Muscle of back (tissue), 13 donors: Measurements from ENCODE around the gene RBP3. TPM values are rescaled to one million over a fixed set of nuclear protein-coding genes. Genes with fewer than 3 reads are reported as not detected.
A peak's percentile ranks its signal among the peaks of the same experiment; 100 is the strongest.

Experiments
- DNase-seq, 3 donors: peaks; one replicate each; pipeline versions ENCODE4 v3.0.0 to v3.0.0-alpha.2; 2013
- long read RNA-seq, 9 donors: transcript quantifications; one replicate each; lab custom pipeline, GENCODE V29; 2026
- polyA plus RNA-seq, 10 donors: library from polyadenylated mRNA; unstranded; fragments of 120-200 nt; gene quantifications; one replicate each; pipeline ENCODE4 v1.2.1, GENCODE V29; 2013; ENCODE audit not compliant: insufficient read length in 10 of 10

The RBP3 gene
- polyA plus RNA-seq = under 1 TPM in 7 of 10 donors, not detected in 3; 0.04 to 0.13 (median 0.05) TPM
- long read RNA-seq, donor 1 = 0 reads
- long read RNA-seq, donor 2 = 0 reads
- long read RNA-seq, donor 3 = 0 reads
- long read RNA-seq, donor 4 = 0 reads
- long read RNA-seq, donor 5 = 0 reads
- long read RNA-seq, donor 6 = 0 reads
- long read RNA-seq, donor 7 = 0 reads
- long read RNA-seq, donor 8 = 0 reads
- long read RNA-seq, donor 9 = 0 reads

DNA sequence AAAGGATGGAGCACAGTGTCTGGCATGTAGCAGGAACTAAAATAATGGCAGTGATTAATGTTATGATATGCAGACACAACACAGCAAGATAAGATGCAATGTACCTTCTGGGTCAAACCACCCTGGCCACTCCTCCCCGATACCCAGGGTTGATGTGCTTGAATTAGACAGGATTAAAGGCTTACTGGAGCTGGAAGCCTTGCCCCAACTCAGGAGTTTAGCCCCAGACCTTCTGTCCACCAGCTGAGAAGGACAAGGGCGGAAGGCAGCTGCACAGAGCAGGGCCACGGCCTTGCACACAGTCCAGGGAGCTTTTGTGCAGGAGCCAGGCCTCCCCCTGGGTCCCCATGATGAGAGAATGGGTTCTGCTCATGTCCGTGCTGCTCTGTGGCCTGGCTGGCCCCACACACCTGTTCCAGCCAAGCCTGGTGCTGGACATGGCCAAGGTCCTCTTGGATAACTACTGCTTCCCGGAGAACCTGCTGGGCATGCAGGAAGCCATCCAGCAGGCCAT is at the start of gene RBP3:
TSS of gene RBP3 (plus strand) at position 226 of the 514 bp plus-strand sequence. CDS start at position 348, 122 bp downstream.
- DNase-seq = no peak

DNA sequence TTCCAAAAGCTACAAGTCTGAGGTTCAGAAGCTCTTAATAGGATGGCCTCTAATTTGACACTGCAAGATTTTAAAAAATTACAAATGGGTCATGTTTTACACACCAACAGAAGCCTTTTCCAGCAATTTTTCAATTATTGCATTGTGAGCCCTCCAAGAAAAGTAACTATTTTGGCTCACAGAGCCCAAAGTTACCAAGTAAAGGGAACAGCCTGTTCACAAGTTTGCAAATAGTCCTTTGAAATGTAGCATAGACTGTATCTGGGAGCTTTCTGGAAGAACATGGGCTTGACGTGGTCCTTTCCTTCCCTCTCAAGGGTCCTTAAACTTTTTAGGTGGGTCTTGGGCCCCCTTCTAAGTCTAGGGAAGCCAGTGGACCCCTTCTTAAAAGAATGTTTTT is 49.4 kb upstream of the RBP3 start:
- no peak for DNase-seq

DNA sequence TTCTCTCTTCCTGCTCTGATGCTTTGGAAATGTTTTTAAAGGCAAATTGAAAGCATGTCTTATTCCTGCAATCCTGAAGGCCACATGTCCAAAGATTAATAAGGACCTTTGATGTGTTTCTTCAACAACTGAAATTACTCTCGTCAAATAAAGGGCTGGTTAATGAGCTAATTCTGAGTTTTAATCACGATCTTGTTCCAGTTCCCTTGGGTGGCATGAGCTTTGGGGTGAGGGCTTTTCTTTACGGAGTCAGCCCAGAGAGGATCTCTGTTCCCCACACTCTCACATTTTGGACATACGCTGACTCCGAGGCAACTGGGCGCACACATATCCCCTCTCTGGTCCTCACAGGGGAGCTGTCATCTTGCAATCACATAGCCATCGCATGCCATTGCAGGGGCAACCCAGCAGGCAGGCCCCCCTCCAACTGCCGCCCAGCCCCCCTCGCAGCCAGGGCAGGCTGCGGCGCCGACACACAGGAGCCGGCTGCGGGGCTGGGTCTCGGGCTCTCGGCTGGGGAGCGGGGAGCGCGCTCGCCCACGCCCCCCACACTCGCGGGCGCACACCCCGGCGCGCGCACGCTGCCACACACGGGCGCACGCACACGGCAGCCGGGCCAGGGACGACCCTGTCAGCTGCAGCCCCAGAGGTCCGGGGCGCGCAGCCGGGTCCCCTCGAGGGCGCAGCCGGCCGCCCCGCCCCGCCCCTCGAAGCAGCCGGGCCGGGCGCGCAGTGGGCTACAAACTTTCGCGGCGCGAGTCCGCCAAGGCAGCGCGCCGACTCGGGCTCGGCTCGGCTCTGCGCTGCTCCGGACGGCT is 48.3 kb upstream of the RBP3 start, which contains the start of gene GDF10:
TSS of gene GDF10 (plus strand) at position 587 of the 818 bp plus-strand sequence. CDS start 455 bp downstream, outside the sequence.
- peak in 2 of 3 donors; percentile 19 to 43 for DNase-seq

DNA sequence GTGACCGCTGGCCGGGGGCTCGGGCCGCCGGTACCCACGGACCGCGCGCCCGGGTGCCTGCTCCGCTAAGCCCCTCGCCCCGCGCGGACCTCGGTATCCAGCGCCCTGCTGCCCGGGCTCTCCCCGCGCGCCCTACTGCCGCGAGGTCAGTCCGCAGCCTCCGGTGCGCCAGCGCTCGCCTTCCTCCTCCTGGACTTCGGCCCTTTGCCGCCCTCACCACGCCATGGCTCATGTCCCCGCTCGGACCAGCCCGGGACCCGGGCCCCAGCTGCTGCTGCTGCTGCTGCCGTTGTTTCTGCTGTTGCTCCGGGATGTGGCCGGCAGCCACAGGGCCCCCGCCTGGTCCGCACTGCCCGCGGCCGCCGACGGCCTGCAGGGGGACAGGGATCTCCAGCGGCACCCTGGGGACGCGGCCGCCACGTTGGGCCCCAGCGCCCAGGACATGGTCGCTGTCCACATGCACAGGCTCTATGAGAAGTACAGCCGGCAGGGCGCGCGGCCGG is 47.7 kb upstream of the RBP3 start:
- peak in 1 of 3 donors; percentile 60 for DNase-seq

DNA sequence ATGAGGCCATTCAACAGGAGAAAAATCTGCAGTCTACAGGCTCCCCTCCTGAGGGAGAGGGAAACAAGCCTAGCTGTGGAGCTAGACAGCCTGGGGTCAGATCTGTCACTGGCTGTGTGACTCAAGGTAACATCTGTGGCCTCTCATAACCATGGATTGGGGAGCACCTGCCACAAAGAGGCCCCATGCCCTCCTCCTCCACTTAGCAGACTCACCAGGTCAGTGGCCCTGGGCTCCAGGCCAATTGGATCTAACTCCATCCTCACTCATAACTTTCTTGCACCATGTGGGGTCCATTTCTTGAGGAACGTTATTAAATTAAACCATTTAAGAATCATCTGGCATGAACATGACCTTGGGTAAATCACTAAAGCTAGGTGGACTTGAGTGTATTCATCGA is 46.3 kb upstream of the RBP3 start:
- DNase-seq = no peak

DNA sequence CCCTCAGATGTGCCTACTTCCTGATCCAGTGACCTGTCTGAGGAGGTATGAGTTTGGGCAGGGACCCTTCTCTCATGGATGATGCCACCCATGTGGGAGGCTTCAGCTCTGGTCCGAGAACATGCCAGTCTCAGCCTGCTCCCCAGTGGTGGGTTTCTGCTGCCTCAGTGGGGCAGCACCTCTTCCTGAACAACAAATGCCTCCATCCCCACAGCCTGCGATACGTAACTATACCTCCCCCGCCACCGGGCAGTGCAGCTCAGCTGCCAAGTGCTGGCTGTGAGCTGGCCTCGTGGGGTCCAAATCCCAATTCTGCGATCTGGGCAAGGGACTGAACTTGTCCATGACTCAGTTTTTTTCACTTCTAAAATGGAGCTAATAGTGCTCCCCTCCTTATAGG is 45.1 kb upstream of the RBP3 start:
- no peak for DNase-seq

DNA sequence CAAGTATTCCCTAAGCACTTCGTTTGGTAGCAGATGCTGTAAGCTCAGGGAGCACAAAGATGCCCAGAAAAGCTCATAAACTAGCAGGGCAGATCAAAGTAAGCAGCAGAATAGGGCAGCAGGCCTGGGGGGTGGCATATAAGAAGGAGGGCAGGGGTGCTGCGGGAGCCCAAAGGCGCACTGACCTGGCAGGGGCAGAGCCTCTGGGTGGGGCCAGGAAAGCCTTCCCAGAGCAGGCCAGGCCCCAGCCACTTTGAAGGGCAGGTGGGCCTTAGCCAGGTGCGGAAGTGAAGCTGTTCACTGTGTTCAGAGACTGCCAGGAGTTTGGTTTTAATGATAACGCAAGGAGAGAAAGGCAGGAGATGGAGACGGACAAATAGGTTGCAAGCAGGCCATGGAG is 44.3 kb upstream of the RBP3 start:
- DNase-seq = no peak

DNA sequence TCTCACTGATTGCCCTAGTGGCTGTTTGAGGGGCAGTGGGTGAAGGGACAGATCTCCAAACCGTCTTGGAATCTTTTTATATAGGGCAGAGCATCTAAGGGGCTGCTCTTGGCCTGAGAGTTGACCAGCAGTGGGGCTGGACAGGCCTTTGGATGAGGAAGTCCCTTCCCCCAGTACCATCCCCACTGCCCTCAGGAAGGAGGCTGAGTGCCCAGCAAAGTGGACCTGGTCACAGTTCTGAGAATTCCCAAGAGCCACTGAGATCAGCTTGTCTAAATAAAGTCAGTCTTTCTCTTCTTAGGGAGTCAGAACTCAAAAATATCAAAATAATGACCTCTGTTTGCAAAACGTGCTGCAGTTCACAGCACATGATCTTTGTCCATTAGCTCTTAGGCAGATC is 42.6 kb upstream of the RBP3 start:
- DNase-seq = no peak

DNA sequence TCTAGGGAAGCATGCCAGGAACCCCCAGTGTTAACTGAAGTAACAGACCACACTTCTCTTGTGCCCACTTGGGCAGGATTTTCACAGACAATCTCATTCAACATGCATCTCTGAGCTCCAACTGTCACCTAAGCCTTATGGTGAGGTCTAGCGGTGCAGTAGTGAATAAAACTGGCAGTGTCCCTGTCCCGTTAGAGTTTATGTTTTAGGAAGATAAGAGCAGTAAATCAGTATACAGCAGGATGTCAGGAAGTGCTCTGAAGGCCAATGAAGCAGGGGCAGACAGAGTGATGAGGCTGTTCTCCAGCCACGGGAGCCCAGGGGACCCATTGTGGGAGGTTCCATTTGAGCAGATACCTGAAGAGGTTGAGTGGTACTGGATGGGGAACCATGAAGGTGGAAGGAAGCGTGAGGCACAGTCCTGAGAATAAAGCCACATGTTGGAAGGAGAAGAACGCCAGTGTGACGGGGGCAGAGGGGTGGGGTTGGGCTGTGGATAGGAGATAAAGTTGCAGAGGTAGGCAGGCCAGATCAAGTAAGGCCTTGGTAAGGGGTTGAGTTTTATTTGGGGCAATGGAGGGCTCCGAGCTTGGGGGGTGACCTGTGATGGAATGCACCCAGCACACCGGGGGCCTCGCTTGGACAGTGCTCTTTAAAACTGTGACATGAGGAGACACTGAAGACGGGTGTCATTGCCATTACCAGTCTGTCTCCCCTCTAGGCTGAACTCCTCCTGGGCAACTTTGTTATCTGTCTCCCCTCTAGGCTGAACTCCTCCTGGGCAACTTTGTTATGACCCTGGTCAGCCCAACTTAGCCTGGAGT is 41.6 kb upstream of the RBP3 start:
- no peak for DNase-seq

DNA sequence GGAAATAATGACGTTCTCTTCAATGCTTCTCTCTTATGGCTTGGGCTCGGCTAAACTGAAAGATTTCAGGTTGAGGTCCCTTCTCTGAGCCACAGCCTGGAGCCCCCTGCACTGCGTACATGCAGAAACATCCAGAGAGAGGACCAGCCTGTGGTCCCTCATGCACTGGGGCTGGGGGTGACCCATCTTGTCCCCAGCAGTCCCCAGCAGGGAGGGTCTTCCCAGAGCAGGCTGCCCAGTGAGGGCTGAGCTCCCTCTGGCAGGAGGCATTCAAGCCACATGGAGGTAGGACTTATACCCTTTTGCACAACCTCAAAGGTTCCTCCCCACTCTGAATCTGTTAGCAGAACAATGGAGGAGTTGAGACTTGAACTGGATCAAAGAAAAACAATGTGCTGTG is 40.8 kb upstream of the RBP3 start:
- DNase-seq = no peak

DNA sequence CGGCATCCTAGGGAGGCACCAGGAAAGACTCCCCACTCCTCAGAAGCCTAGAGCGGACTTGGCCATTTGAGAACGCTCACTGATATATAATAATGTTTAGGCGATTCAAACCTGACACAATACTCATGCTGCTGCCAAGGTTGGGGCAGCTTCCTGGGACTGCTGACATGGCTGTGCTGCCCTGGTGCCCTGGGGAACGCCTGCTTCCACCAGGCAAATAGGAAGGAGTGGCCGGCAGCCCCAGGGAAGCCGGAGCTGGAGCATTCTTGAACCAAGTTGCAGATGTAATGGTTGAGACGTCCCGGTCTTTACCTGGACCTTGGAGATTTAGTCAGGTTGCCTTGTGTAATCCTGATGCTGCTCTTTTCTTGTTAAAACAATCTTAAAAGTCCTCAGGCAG is 39.4 kb upstream of the RBP3 start:
- DNase-seq = no peak

DNA sequence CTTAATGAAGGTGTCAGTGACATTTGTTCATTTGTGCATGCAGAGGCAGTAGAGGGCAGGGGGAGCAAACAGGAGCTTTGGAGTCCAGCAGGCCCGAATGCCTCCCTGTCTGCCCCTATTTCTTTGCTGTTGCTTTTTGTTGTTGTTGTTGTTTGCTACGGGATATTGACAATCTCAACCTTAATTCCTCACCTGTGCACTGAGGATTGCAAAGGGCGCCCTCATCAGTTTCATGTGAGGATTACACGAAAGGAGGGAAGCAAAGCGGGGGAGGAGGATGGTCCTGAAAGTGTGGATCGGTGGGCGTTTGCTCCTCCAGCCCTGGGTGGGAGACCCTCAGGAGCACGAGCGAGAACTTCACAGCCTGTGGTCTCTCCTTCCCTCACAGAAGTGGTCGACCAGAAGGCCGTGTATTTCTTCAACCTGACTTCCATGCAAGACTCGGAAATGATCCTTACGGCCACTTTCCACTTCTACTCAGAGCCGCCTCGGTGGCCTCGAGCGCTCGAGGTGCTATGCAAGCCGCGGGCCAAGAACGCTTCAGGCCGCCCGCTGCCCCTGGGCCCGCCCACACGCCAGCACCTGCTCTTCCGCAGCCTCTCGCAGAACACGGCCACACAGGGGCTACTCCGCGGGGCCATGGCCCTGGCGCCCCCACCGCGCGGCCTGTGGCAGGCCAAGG is 38.6 kb upstream of the RBP3 start:
- DNase-seq = no peak

DNA sequence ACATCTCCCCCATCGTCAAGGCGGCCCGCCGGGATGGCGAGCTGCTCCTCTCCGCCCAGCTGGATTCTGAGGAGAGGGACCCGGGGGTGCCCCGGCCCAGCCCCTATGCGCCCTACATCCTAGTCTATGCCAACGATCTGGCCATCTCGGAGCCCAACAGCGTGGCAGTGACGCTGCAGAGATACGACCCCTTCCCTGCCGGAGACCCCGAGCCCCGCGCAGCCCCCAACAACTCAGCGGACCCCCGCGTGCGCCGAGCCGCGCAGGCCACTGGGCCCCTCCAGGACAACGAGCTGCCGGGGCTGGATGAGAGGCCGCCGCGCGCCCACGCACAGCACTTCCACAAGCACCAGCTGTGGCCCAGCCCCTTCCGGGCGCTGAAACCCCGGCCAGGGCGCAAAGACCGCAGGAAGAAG is 38.1 kb upstream of the RBP3 start:
- DNase-seq = no peak

DNA sequence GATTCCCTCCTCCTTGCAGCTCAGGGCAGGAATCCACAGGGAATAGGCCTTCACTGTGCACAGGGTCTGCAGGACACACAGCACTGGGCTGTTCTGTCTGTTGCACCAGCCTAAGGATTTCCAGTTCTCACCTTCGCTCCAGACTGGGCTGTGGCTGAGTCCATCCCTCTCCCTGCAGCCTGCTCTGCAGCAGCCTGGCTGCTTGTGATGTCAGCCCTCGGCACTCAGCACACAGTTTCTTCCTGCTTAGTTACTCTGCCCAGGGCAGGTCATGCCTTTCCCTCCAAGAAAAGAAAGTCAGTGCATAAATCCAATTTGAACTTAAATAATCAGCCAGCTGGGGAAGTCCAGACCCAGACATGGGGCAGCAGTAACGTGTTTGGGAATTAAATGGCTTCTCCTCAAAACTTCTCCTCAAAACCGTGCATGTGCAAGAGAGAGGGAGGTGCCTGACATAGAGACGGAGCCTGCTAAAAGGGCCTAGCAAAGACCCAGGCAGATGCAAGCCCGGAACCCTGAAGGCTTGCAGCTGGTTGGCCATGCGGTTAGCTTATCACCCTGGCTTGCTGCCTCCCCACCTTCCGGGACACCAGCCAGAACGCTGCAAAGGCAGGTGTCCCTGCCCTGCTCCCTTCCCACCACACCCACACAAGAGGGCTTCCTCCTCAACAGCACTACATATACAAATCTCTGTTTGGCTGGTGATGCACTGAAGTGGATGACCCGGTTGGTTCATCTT is 36.8 kb upstream of the RBP3 start:
- peak in 1 of 3 donors; percentile 42 for DNase-seq

DNA sequence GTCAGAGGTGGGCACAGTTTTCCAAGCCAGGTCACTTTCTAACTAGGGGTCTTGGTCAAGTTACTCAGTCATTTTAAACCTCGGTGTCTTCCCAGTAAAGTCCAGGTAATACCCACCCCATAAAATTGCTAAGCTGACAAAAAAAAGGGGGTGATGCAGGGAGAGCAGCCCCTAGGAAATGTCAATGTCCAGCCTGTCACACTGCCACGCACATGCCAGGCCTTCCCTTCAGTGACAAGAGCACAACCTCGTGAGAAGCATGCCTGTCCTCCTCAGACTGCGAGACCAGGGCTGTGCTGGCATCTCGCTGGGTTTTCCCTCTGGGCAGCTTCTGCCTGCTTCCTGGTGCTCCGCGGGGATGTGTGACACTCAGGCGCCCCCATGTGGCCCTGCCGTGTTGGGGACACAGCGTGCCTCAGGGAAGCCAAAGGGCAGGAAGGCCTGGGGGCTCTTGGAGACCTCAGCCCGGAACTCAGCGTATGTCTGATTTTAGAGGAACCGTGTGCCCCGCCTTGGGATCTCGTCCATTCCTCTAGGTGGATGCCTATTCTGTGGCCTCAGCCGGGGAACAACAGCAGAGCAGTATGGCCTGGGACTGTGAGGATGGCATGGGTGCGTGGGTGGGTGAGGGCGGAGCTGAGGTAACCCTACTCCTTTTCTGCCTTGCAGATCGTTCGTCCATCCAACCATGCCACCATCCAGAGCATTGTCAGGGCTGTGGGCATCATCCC is 36.1 kb upstream of the RBP3 start:
- peak; percentile 43 to 83 (median 71) for DNase-seq

DNA sequence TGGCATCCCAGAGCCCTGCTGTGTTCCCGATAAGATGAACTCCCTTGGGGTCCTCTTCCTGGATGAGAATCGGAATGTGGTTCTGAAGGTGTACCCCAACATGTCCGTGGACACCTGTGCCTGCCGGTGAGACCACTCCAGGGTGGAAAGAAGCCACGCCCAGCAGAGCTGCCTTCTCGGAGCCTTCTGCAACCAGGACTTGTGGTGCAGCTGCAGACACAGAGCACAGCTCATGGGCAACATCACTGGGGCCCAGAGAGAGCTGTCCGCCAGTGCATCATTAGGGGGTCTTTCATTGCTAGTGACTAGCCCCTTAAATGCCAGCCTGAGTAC is 35.5 kb upstream of the RBP3 start:
- DNase-seq = no peak

DNA sequence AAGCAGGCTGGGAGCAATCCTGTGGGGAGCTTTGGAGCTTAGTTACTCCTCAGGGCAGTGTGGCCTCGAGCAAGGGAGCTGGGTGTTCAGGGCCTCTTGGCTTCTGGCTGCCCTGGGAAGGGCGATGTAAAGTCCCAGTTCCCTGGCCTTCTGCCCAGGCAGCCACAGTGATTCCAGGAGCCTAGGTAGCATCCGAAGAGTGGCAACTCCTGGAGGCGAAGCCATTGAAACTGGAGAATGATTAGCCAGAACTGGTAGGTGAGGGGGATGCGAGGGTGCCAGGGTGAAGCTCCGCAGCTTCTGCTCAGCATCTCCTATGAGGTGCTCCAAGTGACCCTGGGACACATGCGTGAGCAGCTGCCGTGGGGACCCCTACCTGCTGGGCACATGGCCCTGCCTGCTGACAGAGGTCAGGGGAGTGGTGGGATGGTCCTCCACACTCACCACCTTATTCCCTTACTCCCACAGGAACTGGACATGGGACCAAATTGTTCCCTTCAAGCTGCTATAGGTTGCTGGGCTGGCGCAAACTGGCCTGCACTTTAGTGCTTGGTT is 33.7 kb upstream of the RBP3 start:
- no peak for DNase-seq

DNA sequence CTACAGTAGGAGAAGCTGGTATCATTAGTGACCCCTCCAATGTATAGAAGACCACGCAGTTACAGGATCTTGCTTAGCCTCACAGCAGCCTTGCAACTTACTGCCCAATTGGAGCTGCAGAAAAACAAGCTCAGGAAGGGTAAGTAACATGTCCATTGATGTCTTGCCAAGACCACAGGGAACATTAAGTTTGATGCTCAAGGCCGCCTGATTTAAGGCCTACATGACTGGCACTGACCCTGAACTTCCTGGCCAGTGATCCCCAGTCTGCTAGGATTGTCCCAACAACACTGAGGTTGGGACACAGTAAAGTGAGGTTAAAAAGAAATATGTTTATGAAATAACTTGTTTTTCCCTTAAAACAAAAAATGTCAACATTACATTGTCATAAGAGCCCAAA is 32.7 kb upstream of the RBP3 start:
- no peak for DNase-seq

DNA sequence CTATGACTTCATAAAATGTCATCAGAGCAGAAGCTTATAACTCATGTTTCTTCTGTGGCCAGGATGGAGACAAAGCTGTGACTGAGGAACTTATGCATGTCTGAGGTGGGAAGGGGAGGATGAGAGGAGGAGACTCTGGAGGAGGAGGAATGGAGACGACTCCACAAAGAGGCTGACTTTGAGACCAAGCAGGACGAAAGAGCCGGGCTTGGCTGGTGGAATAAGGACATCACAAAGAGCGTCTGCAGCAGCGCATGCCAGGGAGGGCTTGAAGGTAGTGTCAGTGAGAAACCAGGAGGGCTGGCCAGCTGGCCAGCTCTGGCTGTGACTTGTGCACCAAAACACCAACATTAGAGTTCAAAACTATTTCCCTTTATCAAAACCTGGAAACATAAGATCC is 32.0 kb upstream of the RBP3 start:
- no peak for DNase-seq

DNA sequence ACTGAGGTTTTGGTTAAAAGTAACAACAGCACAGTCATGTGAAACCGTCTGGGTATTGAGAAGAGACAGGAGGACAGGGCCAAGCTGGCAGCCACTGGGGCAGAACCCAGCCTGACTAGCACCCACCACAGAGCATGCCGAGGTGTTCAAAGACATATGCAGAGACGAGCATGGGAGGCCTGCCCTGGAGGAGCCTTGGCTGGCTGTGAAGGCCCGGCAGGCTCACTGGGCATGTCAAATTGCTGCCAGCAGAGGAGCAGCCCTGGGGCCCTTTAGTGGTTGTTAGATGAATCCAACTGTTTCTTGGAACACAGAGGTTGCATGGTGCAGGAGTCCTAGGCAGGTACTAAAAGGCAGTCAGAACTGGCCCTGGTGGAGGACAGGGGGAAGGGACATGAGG is 30.9 kb upstream of the RBP3 start:
- no peak for DNase-seq
